HG03558 (cell line): Measurements from ENCODE around the gene IL12A.

Experiments used
- ATAC-seq: cut with Tn5 transposase; IDR thresholded peaks from one replicate; pipeline ENCODE4 v1.9.1; 2021; ENCODE audit warnings: moderate number of reproducible peaks; ENCODE audit not compliant: unreplicated experiment; ENCODE audit errors: extremely low read depth

IL12A gene

GRCh38 chr3:159988617-159989271, at the start of gene IL12A:
TSS of gene IL12A (plus strand) at chr3:159988835.
- ATAC-seq, result peak; percentile 79

- ATAC-seq, result peak; percentile 62
Observed at GRCh38 chr3:159941038-159942000, 47.3 kb upstream of the IL12A start.

GRCh38 chr3:159944781-159945180, 43.9 kb upstream of the IL12A start:
- ATAC-seq, result no peak

- ATAC-seq, result no peak
Observed at GRCh38 chr3:159945930-159946329, 42.7 kb upstream of the IL12A start.

- ATAC-seq, result no peak
Observed at GRCh38 chr3:159947220-159947619, 41.4 kb upstream of the IL12A start.

- ATAC-seq, result no peak
Observed at GRCh38 chr3:159948429-159949144, 40.0 kb upstream of the IL12A start.

- no peak for ATAC-seq
Observed at GRCh38 chr3:159950156-159950898, 38.3 kb upstream of the IL12A start.

GRCh38 chr3:159951540-159951939, 37.1 kb upstream of the IL12A start:
- no peak for ATAC-seq

- ATAC-seq, result no peak
Observed at GRCh38 chr3:159953325-159954085, 35.1 kb upstream of the IL12A start.

GRCh38 chr3:159960188-159961148, 28.2 kb upstream of the IL12A start:
- no peak for ATAC-seq

GRCh38 chr3:159964166-159964973, 24.3 kb upstream of the IL12A start:
- peak; percentile 100 for ATAC-seq

GRCh38 chr3:159971311-159971710, 17.3 kb upstream of the IL12A start:
- ATAC-seq, result no peak

GRCh38 chr3:159977295-159977694, 11.3 kb upstream of the IL12A start:
- ATAC-seq, result no peak

- ATAC-seq, result peak; percentile 90
Observed at GRCh38 chr3:159978353-159978752, 10.3 kb upstream of the IL12A start.

GRCh38 chr3:159978918-159979703, 9.5 kb upstream of the IL12A start:
- ATAC-seq, result no peak

GRCh38 chr3:159982442-159982974, 6.1 kb upstream of the IL12A start:
- no peak for ATAC-seq
